Naive thymus-derived CD4-positive, alpha-beta T cell (primary cell): ENCODE measurements around the gene CACNB4. TPM values are rescaled to one million over a fixed set of nuclear protein-coding genes. Genes with fewer than 3 reads are reported as not detected.

Experiments used
- ATAC-seq: fragments of 150-1000 bp; cut with Tn5 transposase; 2 replicates; pipeline ENCODE4 v1.10.0; 2021; ENCODE audit warnings: mild to moderate bottlenecking, moderate library complexity
- CTCF ChIA-PET: fragments of 350-600 bp; sonication (Branson Sonifier 250); formaldehyde crosslinking; loops from one replicate; lab custom pipeline; 2021; ENCODE audit warnings: antibody characterized with exemption; lab: Charles Lee
- POLR2A ChIA-PET: fragments of 350-600 bp; sonication (Branson Sonifier 250); formaldehyde crosslinking; loops from one replicate; lab custom pipeline; 2021; ENCODE audit warnings: antibody characterized with exemption, inconsistent platforms; lab: Charles Lee
- DNase-seq, 9 donors: peaks; one replicate each; pipeline versions ENCODE4 v3.0.0 to v3.0.0-alpha.2; 2020 to 2022; ENCODE audit warnings: mixed read lengths in 1 of 9
- H3K27ac ChIP-seq: one replicate; pipeline ENCODE4 v1.7.0; 2013; ENCODE audit warnings: mild to moderate bottlenecking, low read depth, low read length, moderate library complexity
- H3K27me3 ChIP-seq, 2 donors: one replicate each; pipeline ENCODE4 v1.7.0; 2013; ENCODE audit warnings: low read length in 2 of 2, mild to moderate bottlenecking in 2 of 2, moderate library complexity in 2 of 2; ENCODE audit not compliant: control insufficient read depth in 2 of 2, insufficient read depth in 2 of 2
- H3K36me3 ChIP-seq, 3 experiments: 1 replicate in 2 of 3; 2 replicates in 1 of 3; pipeline ENCODE4 v1.7.0; 2013; ENCODE audit warnings: low read length in 3 of 3, mild to moderate bottlenecking in 3 of 3, moderate library complexity in 1 of 3; ENCODE audit not compliant: insufficient read depth in 3 of 3, control insufficient read depth in 2 of 3
- H3K4me1 ChIP-seq, 2 donors: one replicate each; pipeline ENCODE4 v1.7.0; 2013; ENCODE audit warnings: low read length in 2 of 2, mild to moderate bottlenecking in 2 of 2, moderate library complexity in 1 of 2; ENCODE audit not compliant: control insufficient read depth in 2 of 2, insufficient read depth in 2 of 2
- H3K4me3 ChIP-seq: 2 replicates; pipeline ENCODE4 v1.7.0; 2013; ENCODE audit warnings: mild to moderate bottlenecking, low read length
- H3K9me3 ChIP-seq, 3 experiments: 1 replicate in 2 of 3; 2 replicates in 1 of 3; pipeline ENCODE4 v1.7.0; 2013; ENCODE audit warnings: low read length in 3 of 3; ENCODE audit not compliant: control insufficient read depth in 2 of 3
- H3K27ac Mint-ChIP-seq, 9 donors: one replicate each; pipeline ENCODE4 v1.8.0; 2020 to 2022; ENCODE audit warnings: mixed read lengths in 9 of 9, mild to moderate bottlenecking in 8 of 9, moderate library complexity in 5 of 9, inconsistent platforms in 2 of 9
- H3K27me3 Mint-ChIP-seq, 5 donors: one replicate each; pipeline ENCODE4 v1.8.0; 2021 to 2022; ENCODE audit warnings: mixed read lengths in 5 of 5, mild to moderate bottlenecking in 1 of 5
- H3K36me3 Mint-ChIP-seq, 5 donors: one replicate each; pipeline ENCODE4 v1.8.0; 2020 to 2022; ENCODE audit warnings: mixed read lengths in 5 of 5, mild to moderate bottlenecking in 3 of 5, inconsistent platforms in 1 of 5
- H3K4me1 Mint-ChIP-seq, 7 donors: one replicate each; pipeline ENCODE4 v1.8.0; 2020 to 2022; ENCODE audit warnings: mixed read lengths in 7 of 7, mild to moderate bottlenecking in 3 of 7, inconsistent platforms in 1 of 7
- H3K4me3 Mint-ChIP-seq, 10 donors: one replicate each; pipeline ENCODE4 v1.8.0; 2020 to 2022; ENCODE audit warnings: mild to moderate bottlenecking in 10 of 10, mixed read lengths in 10 of 10, moderate library complexity in 6 of 10, inconsistent platforms in 2 of 10
- H3K9me3 Mint-ChIP-seq, 11 donors: one replicate each; pipeline ENCODE4 v1.8.0; 2020 to 2022; ENCODE audit warnings: mixed read lengths in 11 of 11, mild to moderate bottlenecking in 4 of 11, inconsistent platforms in 1 of 11, moderate library complexity in 1 of 11
- intact Hi-C, 2 donors: fragments of 100-400 bp; cut with micrococcal nuclease; formaldehyde crosslinking; loops; one replicate each; pipeline ENCODE4 v1.15.1; 2023
- polyA plus RNA-seq, 2 donors: library from polyadenylated mRNA; unstranded; fragments of 300-500 nt; fragmentation: Illumina TruSeq; gene quantifications; one replicate each; pipeline ENCODE4 v1.2.3, GENCODE V29; 2021
- total RNA-seq, 6 experiments: library from RNA in 5 of 6; stranded (reverse) in 5 of 6; gene quantifications; 1 replicate in 5 of 6; 2 replicates in 1 of 6; pipeline ENCODE4 v1.2.3 and lab custom pipeline; 2021 to 2026

Gene CACNB4
- total and polyA plus RNA-seq, 7 experiments from 2014 or later: 0.16 to 2.5 (median 0.42) TPM; not detected in 2

DNA sequence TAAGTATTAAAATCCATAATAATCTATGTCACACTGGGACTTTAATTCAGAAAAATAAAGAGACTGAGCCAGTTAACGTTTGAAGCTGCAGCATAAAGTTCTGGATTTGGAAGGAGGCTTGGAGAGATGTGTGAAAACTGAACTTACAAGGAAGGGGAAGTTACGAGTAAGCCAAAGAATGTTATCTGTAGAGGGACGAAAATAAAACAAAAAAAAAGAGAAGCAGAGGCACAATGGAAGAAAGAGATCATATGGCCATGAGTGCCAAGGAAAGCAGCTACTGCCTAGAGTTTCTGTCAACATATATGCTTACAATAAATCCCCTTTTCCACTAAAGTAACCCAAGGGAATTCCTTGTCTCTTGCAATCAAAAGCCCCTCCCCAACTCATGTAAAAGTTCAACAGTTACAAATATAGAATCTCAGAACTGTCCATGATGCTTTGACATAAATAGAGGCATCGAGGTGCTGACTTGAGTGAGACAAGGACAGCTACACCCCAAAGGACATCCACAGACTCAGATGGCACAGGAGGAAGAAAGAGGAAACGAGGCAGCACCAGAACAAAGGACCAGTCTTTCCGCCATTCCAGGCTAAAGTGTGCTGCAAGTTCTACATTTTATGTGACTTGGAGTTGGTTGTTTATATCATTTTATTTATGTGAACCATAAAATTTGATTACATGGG lies 254.5 kb downstream of the CACNB4 start:
- CTCF ChIA-PET: no interaction called here

DNA sequence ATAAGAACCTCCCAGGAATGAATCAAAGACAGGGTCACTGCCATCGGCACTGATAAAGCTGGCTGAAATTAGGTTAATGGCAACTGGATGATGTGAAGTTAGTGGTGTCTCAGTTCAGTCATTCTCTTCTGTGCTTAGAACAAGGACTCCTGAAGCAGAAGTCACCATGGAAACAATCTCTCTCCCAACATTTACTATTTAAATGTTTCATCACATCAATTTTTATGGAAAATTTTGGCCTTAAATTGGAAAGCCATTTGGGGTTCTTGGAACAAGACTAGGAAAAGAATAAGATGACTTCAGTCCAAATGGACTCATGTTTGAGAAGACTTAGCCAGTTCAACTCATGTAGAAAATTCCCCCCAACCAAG lies 255.2 kb downstream of the CACNB4 start:
- Mint-ChIP-seq H3K4me1 (peaks cover 0 to 6% (median 0%) of the 10 kb centered on the region in 7 donors), H3K27me3 (peaks cover 0 to 31% (median 8%) of the 10 kb centered on the region in 5 donors), H3K9me3 (peaks cover 0 to 1% (median 0%) of the 10 kb centered on the region in 11 donors), H3K4me3 (no peak overlapping the region), H3K36me3 (no peaks in the 10 kb centered on the region), H3K27ac (peak overlapping the region in 1 of 9 donors; percentile 38)
- H3K27me3 ChIP-seq: no peaks in the 10 kb centered on the region
- ChIA-PET CTCF (no interaction called here), POLR2A (no interaction called here)
- no peak overlapping the region for H3K4me3 ChIP-seq
- no peak overlapping the region for H3K27ac ChIP-seq
- no peaks in the 10 kb centered on the region for H3K36me3 ChIP-seq
- DNase-seq (no peak), ATAC-seq (no peak)
- intact Hi-C loops: no loop called here
- no peaks in the 10 kb centered on the region for H3K4me1 ChIP-seq
- no peaks in the 10 kb centered on the region for H3K9me3 ChIP-seq

More for the DNA sequence above, 254.5 kb downstream of the CACNB4 start:
- no peak overlapping the region for H3K27ac ChIP-seq
- H3K36me3 ChIP-seq: no peaks in the 10 kb centered on the region
- ATAC-seq: no peak
- POLR2A ChIA-PET: no interaction called here
- no peaks in the 10 kb centered on the region for H3K27me3 ChIP-seq
- H3K4me1 Mint-ChIP-seq: peaks cover 0 to 6% (median 0%) of the 10 kb centered on the region in 7 donors
- peaks cover 0 to 30% (median 8%) of the 10 kb centered on the region in 5 donors for H3K27me3 Mint-ChIP-seq
- no peaks in the 10 kb centered on the region for H3K4me1 ChIP-seq
- H3K27ac Mint-ChIP-seq: no peak overlapping the region
- intact Hi-C loops: no loop called here
- H3K4me3 ChIP-seq: no peak overlapping the region
- peaks cover 0 to 1% (median 0%) of the 10 kb centered on the region in 11 donors for H3K9me3 Mint-ChIP-seq
- no peaks in the 10 kb centered on the region for H3K36me3 Mint-ChIP-seq
- H3K4me3 Mint-ChIP-seq: no peak overlapping the region
- no peaks in the 10 kb centered on the region for H3K9me3 ChIP-seq
- DNase-seq: no peak

DNA sequence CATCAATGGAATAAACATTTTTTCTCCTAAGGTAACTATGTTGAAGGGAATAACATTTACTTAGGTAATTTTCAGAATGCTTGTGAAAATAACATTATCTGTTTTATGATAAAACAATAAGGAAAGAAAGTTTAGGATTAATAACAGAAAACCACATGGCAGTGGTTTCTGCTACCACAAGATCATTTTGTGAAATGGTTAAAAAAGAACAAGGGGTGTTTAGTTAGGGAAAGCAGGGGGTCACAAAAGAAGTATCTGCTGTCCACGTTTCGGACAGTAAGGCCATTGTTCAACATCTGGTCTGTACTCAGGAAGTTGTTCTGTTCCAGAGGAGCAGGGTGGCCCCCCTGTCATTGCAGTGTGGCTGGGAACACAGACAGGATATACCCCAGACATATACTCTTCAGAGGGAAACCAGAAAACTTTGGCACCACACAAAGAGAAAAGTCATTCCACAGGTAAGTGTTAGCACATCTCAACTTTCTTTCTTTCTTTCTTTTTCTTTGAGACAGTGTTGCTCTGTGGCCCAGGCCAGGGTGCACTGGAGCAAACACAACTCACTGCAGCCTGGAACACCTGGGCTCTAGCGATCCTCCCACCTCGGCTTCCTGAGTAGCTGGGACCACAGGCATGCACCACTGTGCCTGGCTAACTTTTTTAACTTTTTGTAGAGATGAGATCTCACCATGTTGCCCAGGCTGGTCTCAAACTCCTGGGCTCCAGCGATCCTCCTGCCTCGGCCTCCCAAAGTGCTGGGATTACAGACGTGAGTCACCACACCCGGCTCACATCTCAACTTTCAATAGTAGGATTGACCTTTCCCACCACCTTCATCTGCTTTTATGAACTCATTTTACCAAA lies 255.8 kb downstream of the CACNB4 start:
- intact Hi-C loops: no loop called here
- peaks cover 0 to 29% (median 8%) of the 10 kb centered on the region in 5 donors for H3K27me3 Mint-ChIP-seq
- H3K4me3 Mint-ChIP-seq: no peak overlapping the region
- Histone ChIP-seq H3K27me3 (no peaks in the 10 kb centered on the region), H3K27ac (no peak overlapping the region), H3K4me3 (no peak overlapping the region), H3K4me1 (no peaks in the 10 kb centered on the region), H3K9me3 (no peaks in the 10 kb centered on the region), H3K36me3 (no peaks in the 10 kb centered on the region)
- POLR2A ChIA-PET: no interaction called here
- no peaks in the 10 kb centered on the region for H3K36me3 Mint-ChIP-seq
- CTCF ChIA-PET: interaction anchor here (0.6 kb wide), 1 partner anchor 784 kb away, joined by 4 read pairs; no protein-coding TSS in a partner anchor
- peaks cover 0 to 6% (median 0%) of the 10 kb centered on the region in 7 donors for H3K4me1 Mint-ChIP-seq
- H3K27ac Mint-ChIP-seq: peak overlapping the region in 1 of 9 donors; percentile 38
- DNase-seq (no peak), ATAC-seq (no peak)
- H3K9me3 Mint-ChIP-seq: peaks cover 0 to 1% (median 0%) of the 10 kb centered on the region in 11 donors

DNA sequence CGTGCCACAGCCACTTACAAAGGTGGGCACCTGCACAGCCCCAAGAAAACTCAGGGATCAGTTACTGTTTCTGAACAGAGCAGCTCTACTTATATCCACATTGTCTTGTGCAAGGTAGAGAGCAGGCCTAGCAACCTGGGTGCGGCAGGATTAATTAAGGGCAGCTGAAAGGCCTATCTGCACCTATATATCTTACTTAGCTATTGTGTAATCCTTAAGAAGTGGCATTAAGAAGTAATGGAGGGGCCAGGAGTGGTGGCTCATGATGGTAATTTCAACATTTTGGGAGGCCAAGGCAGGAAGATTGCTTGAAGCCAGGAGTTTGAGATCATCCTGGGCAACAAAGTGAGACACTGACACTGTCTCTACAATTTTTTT lies 257.8 kb downstream of the CACNB4 start:
- no peaks in the 10 kb centered on the region for H3K36me3 ChIP-seq
- H3K27ac ChIP-seq: no peak overlapping the region
- CTCF ChIA-PET: interaction anchor here (0.7 kb wide), 1 partner anchor 385 kb away, joined by 3 read pairs; no protein-coding TSS in a partner anchor
- H3K9me3 ChIP-seq: no peaks in the 10 kb centered on the region
- H3K9me3 Mint-ChIP-seq: peaks cover 0 to 1% (median 0%) of the 10 kb centered on the region in 11 donors
- H3K27ac Mint-ChIP-seq: peak overlapping the region in 1 of 9 donors; percentile 4
- DNase-seq: no peak
- H3K27me3 ChIP-seq: no peaks in the 10 kb centered on the region
- peaks cover 0 to 29% (median 6%) of the 10 kb centered on the region in 5 donors for H3K27me3 Mint-ChIP-seq
- intact Hi-C loops: no loop called here
- H3K4me1 Mint-ChIP-seq: peaks cover 0 to 6% (median 0%) of the 10 kb centered on the region in 7 donors
- POLR2A ChIA-PET: interaction anchor here (0.5 to 0.8 kb wide), 2 partner anchors 13 to 34 kb away, joined by 3 to 7 read pairs; partner anchors contain the start of gene ARL5A
- H3K4me1 ChIP-seq: no peaks in the 10 kb centered on the region
- H3K4me3 ChIP-seq: no peak overlapping the region
- no peak overlapping the region for H3K4me3 Mint-ChIP-seq
- no peak for ATAC-seq
- no peaks in the 10 kb centered on the region for H3K36me3 Mint-ChIP-seq

DNA sequence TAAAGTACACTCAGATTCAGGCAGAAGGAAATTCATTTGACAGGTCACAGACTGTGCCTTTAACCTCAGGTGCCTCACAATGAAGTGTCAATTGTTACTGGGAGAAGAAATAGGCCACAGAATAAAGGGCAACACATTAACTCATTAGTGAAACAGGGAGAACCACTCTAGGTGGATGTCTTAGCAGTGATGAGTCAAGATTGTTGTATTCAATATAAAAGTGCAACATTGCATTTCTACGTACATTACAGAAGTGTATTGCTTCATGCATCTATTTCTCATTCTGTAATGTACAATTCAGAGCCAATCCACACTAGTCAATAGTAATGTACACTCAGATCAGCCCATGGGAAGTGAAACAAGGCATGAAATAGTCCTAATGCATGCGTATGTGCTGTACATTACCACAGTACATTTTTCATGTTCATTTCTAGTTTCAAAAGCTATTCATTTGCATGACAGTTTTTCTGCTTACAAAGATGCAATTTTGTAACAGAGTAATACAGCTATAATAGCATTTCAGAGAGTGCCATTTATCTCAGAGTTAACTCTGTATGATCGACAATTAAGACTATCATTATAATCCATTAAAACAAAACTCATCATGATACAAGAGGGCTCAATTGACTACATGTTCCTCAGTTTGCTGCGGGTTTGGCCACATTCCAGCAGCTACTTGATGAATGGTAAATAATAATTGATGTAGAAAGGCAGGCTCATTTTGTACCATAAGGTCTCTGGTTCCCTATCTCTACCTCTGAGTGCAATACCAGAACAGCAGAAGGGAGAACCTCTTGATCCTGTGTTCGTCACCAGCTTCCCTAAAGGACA lies 258.4 kb downstream of the CACNB4 start:
- Histone ChIP-seq H3K27me3 (no peaks in the 10 kb centered on the region), H3K36me3 (no peaks in the 10 kb centered on the region), H3K27ac (no peak overlapping the region), H3K9me3 (no peaks in the 10 kb centered on the region), H3K4me1 (no peaks in the 10 kb centered on the region), H3K4me3 (no peak overlapping the region)
- peak; percentile 86 for ATAC-seq
- Mint-ChIP-seq H3K4me1 (peaks cover 0 to 6% (median 0%) of the 10 kb centered on the region in 7 donors), H3K9me3 (peaks cover 0 to 1% (median 0%) of the 10 kb centered on the region in 11 donors), H3K36me3 (no peaks in the 10 kb centered on the region), H3K27me3 (peaks cover 0 to 28% (median under 1%) of the 10 kb centered on the region in 5 donors), H3K4me3 (no peak overlapping the region), H3K27ac (no peak overlapping the region)
- CTCF ChIA-PET: interaction anchor here (0.7 kb wide), 1 partner anchor 386 kb away, joined by 3 read pairs; no protein-coding TSS in a partner anchor
- intact Hi-C loops: no loop called here
- POLR2A ChIA-PET: interaction anchor here (0.5 to 0.8 kb wide), 3 partner anchors 12 to 34 kb away, joined by 3 to 7 read pairs (median 3); partner anchors contain the start of gene ARL5A
- DNase-seq: no peak

DNA sequence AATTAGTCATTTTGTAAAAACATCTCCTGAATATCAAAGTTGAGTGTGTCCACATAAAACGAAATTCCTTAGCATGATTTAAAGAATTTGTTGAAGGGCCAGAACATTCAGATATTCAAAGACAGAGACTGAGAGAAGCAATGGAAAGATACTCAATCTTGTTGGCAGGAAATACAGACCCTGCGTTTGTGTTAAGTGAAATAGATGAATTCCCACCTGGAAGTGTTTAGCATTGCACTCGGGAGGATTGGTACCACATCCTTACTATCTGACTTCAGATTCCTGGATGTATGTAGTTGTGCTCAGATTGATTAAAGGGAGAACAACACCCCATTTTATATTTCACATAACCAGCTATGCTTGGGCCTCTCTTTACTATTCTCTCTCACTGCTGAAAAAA lies 260.9 kb downstream of the CACNB4 start:
- Mint-ChIP-seq H3K9me3 (no peaks in the 10 kb centered on the region), H3K36me3 (no peaks in the 10 kb centered on the region), H3K4me1 (peaks cover 0 to 6% (median 0%) of the 10 kb centered on the region in 7 donors), H3K4me3 (no peak overlapping the region), H3K27me3 (peaks cover 0 to 26% (median 0%) of the 10 kb centered on the region in 5 donors), H3K27ac (no peak overlapping the region)
- ATAC-seq: no peak
- no peaks in the 10 kb centered on the region for H3K27me3 ChIP-seq
- H3K36me3 ChIP-seq: no peaks in the 10 kb centered on the region
- H3K27ac ChIP-seq: no peak overlapping the region
- intact Hi-C loops: no loop called here
- no peak for DNase-seq
- no peaks in the 10 kb centered on the region for H3K9me3 ChIP-seq
- no peak overlapping the region for H3K4me3 ChIP-seq
- ChIA-PET CTCF (interaction anchor here (0.7 kb wide), 1 partner anchor 21 kb away, joined by 4 read pairs; no protein-coding TSS in a partner anchor), POLR2A (interaction anchor here (0.6 kb wide), 1 partner anchor 27 kb away, joined by 4 read pairs; no protein-coding TSS in a partner anchor)
- H3K4me1 ChIP-seq: no peaks in the 10 kb centered on the region
